Gastroesophageal sphincter (tissue), 4 donors: ENCODE data around the gene SPATA25. TPM values are rescaled to one million over a fixed set of nuclear protein-coding genes. Genes with fewer than 3 reads are reported as not detected.

Experiments used
- ATAC-seq: fragments of 150-250 bp; one replicate; pipeline ENCODE4 v1.9.1; 2016; ENCODE audit warnings: mild to moderate bottlenecking, moderate library complexity
- H3K27ac ChIP-seq, 4 donors: fragments of 200-600 bp; sonication (generic) in 3 of 4; 1 replicate in 3 of 4; 2 replicates in 1 of 4; pipeline ENCODE4 v1.5.1; 2016 to 2019
- H3K27me3 ChIP-seq: fragments of 200-600 bp; sonication (generic); one replicate; pipeline ENCODE4 v1.5.1; 2019
- H3K36me3 ChIP-seq, 2 donors: fragments of 200-600 bp; sonication (generic); one replicate each; pipeline ENCODE4 v1.5.1; 2019; ENCODE audit warnings: control low read depth in 1 of 2
- H3K4me1 ChIP-seq, 3 donors: fragments of 200-600 bp; sonication (generic); 1 replicate in 2 of 3; 2 replicates in 1 of 3; pipeline ENCODE4 v1.5.1; 2016 to 2019; ENCODE audit warnings: control low read depth in 2 of 3
- H3K4me3 ChIP-seq, 2 donors: fragments of 200-600 bp; sonication (generic); one replicate each; pipeline ENCODE4 v1.5.1; 2019; ENCODE audit warnings: mild to moderate bottlenecking in 1 of 2, moderate library complexity in 1 of 2
- H3K9me3 ChIP-seq, 3 donors: fragments of 200-600 bp; sonication (generic); one replicate each; pipeline ENCODE4 v1.5.1; 2017 to 2019; ENCODE audit warnings: control low read depth in 2 of 3
- EP300 ChIP-seq: sonication (generic); formaldehyde crosslinking; IDR thresholded peaks from one replicate; pipeline ENCODE4 v1.6.1; 2017; ENCODE audit warnings: antibody characterized with exemption, mild to moderate bottlenecking
- POLR2A ChIP-seq, 2 donors: fragments of 450-650 bp; IDR thresholded peaks; one replicate each; pipeline ENCODE4 v1.6.1; 2017; ENCODE audit warnings: antibody characterized with exemption in 2 of 2, mild to moderate bottlenecking in 2 of 2, moderate library complexity in 1 of 2
- POLR2AphosphoS5 ChIP-seq: sonication (generic); formaldehyde crosslinking; IDR thresholded peaks from one replicate; pipeline ENCODE4 v1.6.1; 2017; ENCODE audit warnings: antibody characterized with exemption
- WGBS, 2 donors: methylation state at CpG; one replicate each; pipeline ENCODE4 v1.1.5; 2018; ENCODE audit warnings: low coverage in 1 of 2; 5-methylcytosine and 5-hydroxymethylcytosine counted together
- total RNA-seq, 4 donors: library from RNA; depleted of rRNA; stranded (reverse); fragments of >200 nt; gene quantifications; one replicate each; pipeline ENCODE4 v1.1.0, GENCODE V29; 2016
- TF ChIP-seq, protein P1 (sequence below), 4 experiments: fragments of 200-600 bp in 2 of 4; fragments of 450-650 bp in 2 of 4; sonication (generic) in 1 of 4; IDR thresholded peaks; one replicate each; pipeline ENCODE4 v1.5.1; 2017 to 2019; ENCODE audit warnings: antibody characterized with exemption in 4 of 4, mild to moderate bottlenecking in 2 of 4, moderate library complexity in 2 of 4

SPATA25 gene
- total RNA-seq, 4 donors from 2014 or later: 4.2 to 7.9 (median 5.1) TPM; not detected in 1

DNA sequence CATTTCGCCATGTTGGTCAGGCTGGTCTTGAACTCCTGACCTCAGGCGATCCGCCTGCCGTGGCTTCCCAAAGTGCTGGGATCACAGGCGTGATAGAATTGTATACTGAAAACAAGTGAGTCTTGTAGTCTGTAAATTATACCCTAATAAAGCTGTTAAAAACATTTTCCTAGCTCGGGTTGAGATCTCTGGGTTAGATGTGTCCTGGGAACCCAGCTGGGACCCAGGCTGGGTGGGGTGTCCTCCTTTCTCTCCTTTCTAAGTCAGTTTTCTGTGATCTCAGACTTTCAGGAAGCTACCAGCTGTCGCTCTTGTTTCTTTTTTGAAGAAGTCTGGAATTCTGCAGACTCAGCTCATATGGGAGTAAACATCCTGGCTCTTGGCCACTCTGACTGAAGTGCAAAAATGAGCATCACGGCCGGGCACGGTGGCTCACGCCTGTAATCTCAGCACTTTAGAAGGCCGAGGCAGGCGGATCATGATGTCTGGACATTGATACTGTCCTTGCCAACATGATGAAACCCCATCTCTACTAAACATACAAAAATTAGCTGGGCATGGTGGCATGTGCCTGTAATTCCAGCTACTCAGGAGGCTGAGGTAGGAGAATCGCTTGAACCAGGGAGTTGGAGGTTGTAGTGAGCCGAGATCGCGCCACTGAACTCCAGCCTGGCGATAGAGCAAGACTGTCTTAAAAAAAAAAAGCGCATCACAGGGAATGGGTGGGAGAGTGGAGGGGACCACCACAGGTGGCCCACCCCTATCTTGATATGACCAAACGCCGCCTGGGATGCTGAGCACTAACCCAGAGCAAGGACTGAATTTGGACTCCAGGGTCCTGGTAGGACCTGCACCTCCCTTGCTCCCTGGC lies 37.2 kb upstream of the SPATA25 start:
- Histone ChIP-seq H3K27me3 (no peaks in the 10 kb centered on the region), H3K4me1 (peaks cover 0 to 30% (median 22%) of the 10 kb centered on the region in 3 donors), H3K36me3 (no peaks in the 10 kb centered on the region), H3K9me3 (no peaks in the 10 kb centered on the region), H3K27ac (peak overlapping the region in 3 of 4 donors; percentile 61 to 71 (median 66)), H3K4me3 (no peak overlapping the region)
- WGBS, 2 donors: 17 to 44% methylated on average over 1 to 8 of the region's 21 CpGs
- TF ChIP-seq POLR2AphosphoS5 (no peak), EP300 (no peak), POLR2A (IDR thresholded peaks at IDR 0.05) (no peak)
- TF ChIP-seq, protein P1, sequence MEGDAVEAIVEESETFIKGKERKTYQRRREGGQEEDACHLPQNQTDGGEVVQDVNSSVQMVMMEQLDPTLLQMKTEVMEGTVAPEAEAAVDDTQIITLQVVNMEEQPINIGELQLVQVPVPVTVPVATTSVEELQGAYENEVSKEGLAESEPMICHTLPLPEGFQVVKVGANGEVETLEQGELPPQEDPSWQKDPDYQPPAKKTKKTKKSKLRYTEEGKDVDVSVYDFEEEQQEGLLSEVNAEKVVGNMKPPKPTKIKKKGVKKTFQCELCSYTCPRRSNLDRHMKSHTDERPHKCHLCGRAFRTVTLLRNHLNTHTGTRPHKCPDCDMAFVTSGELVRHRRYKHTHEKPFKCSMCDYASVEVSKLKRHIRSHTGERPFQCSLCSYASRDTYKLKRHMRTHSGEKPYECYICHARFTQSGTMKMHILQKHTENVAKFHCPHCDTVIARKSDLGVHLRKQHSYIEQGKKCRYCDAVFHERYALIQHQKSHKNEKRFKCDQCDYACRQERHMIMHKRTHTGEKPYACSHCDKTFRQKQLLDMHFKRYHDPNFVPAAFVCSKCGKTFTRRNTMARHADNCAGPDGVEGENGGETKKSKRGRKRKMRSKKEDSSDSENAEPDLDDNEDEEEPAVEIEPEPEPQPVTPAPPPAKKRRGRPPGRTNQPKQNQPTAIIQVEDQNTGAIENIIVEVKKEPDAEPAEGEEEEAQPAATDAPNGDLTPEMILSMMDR (IDR thresholded peaks at IDR 0.05): no peak
- ATAC-seq: peak; percentile 72

DNA sequence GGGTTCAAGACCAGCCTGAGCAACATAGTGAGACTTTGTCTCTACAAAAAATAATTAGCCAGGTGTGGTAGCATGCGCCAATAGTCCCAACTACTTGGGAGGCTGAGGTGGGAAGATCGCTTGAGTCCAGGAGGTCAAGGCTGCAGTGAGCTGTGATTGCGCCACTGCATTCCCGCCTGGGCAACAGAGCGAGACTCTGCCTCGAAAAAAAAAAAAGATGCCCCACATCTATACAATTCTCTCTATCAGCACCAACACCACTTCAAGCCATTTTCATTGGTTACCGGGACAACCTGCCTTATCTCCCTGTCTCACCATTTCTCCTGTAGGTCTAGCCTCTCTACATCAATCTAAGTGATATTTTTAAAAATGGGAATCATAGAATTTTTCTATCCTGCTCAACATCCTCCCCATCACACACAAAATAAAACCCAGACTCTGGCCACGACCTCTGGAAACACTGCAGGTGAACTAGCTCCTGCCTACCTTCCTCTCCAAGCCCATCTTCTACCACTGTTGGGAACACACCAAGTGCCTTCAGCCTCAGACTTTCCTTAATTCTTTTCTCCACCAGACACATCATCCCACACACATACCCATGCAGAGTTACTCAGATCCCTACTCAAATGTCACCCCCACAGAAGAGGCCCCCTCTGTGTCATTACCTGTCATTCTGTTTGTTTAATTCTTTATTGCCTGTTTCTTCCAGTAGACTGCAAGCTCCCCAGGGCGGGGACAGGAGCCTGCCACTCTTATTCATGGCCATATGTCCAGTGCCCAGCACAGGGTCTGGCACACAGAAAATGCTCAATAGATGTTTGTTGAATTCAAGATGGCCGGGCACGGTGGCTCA lies 34.1 kb upstream of the SPATA25 start:
- TF ChIP-seq, protein P1 (IDR thresholded peaks at IDR 0.05): no peak
- no peak for TF ChIP-seq EP300
- TF ChIP-seq POLR2AphosphoS5: no peak
- no peak for TF ChIP-seq POLR2A (IDR thresholded peaks at IDR 0.05)
- Histone ChIP-seq H3K27me3 (no peaks in the 10 kb centered on the region), H3K27ac (no peak overlapping the region), H3K9me3 (no peaks in the 10 kb centered on the region), H3K4me3 (no peak overlapping the region), H3K4me1 (peaks cover 0 to 52% (median 34%) of the 10 kb centered on the region in 3 donors), H3K36me3 (no peaks in the 10 kb centered on the region)
- no peak for ATAC-seq
- WGBS, 2 donors: 77 to 89% methylated on average over 8 to 9 of the region's 11 CpGs

- H3K27ac ChIP-seq: peak overlapping the region in 3 of 4 donors; percentile 66 to 77 (median 70)
- WGBS, 2 donors: 66 to 87% methylated on average over 4 to 6 of the region's 9 CpGs
- peaks cover 0 to 52% (median 34%) of the 10 kb centered on the region in 3 donors for H3K4me1 ChIP-seq
- no peak for TF ChIP-seq EP300
- TF ChIP-seq POLR2AphosphoS5: no peak
- no peak for TF ChIP-seq POLR2A (IDR thresholded peaks at IDR 0.05)
- TF ChIP-seq, protein P1 (IDR thresholded peaks at IDR 0.05): no peak
- H3K36me3 ChIP-seq: no peaks in the 10 kb centered on the region
- no peak for ATAC-seq
- no peak overlapping the region for H3K4me3 ChIP-seq
- H3K9me3 ChIP-seq: no peaks in the 10 kb centered on the region
- H3K27me3 ChIP-seq: no peaks in the 10 kb centered on the region
Measured at GRCh38 chr20:45920462-45921336, 33.3 kb upstream of the SPATA25 start.

DNA sequence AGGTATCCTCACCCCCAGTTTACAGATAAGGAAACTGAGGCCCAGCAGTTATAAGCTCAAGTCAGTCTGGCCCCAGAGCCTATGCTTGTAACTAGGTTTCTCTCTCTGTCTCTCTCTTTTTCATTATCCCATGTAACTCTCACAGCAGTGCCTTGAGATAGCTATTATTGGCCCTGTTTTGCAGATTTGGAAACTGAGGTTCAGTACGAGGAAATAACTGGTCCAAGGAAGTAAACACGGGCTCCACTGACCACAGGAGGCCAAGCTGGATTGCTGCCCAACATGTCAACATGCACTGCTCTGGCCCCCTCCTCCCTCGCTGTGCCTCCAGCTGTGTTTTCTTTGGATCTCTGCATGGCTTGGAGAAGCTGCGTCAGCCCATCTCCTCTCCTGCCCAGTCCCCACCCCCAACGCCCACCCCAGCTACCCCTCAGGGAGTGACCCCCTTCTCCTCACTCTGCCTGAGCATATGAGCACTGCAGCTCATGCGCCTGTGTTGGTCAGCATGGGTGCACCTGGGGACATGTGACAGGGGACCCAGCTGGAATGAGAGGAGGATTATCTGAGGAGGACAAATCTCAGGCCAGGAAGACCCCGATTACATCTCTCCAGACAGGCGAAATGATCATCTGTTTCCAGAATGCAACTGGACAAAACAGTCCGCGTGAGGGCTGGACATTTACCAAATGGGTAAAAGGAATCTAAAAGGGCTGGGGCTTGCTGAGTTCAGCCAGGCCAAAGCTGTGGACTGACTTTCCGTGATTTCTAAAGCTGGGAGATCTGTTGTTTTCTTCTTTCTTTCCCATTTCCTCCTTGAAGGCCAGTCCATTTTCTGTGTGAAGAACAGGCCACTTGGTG lies 32.3 kb upstream of the SPATA25 start:
- Histone ChIP-seq H3K27me3 (peaks cover 3% of the 10 kb centered on the region), H3K4me3 (no peak overlapping the region), H3K4me1 (peaks cover 0 to 48% (median 31%) of the 10 kb centered on the region in 3 donors), H3K36me3 (no peaks in the 10 kb centered on the region), H3K9me3 (no peaks in the 10 kb centered on the region), H3K27ac (peak overlapping the region; percentile 15 to 77 (median 68))
- WGBS, 2 donors: 27 to 31% methylated on average over 6 to 7 of the region's 11 CpGs
- peak; percentile 64 for ATAC-seq
- TF ChIP-seq POLR2A (IDR thresholded peaks at IDR 0.05) (no peak), POLR2AphosphoS5 (no peak), EP300 (no peak)
- TF ChIP-seq, protein P1 (IDR thresholded peaks at IDR 0.05): no peak
